ENCODE measurements around the gene PRKAR2A.
"Not testable (repeated sequence)": the region's sequence is repeated elsewhere in the genome, so short reads cannot be mapped to it uniquely, and the experiment has no call there.

The PRKAR2A gene

DNA sequence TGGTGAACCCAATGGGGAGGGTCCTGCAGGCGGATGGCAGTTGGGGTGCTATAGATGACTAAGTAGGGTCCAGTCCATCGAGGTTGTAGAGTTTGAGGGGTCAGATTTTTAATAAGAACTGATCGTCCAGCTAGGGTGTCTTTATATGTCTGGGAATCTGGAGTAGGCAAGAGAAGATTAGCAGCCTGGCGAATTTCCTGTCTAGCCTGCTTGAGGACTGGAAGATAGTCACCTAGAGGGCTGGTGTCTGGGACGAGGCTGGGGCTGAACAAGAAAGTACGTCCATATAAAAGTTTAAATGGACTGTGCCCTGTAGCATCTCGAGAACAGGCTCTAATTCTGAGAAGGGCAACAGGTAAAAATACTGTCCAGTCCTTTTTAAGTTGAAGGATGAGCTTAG lies 123.9 kb downstream of the PRKAR2A start:
- no peak for DNase-seq

GRCh38 chr3:48723293-48723692 lies 124.4 kb downstream of the PRKAR2A start:
- not testable (repeated sequence) for DNase-seq

DNA sequence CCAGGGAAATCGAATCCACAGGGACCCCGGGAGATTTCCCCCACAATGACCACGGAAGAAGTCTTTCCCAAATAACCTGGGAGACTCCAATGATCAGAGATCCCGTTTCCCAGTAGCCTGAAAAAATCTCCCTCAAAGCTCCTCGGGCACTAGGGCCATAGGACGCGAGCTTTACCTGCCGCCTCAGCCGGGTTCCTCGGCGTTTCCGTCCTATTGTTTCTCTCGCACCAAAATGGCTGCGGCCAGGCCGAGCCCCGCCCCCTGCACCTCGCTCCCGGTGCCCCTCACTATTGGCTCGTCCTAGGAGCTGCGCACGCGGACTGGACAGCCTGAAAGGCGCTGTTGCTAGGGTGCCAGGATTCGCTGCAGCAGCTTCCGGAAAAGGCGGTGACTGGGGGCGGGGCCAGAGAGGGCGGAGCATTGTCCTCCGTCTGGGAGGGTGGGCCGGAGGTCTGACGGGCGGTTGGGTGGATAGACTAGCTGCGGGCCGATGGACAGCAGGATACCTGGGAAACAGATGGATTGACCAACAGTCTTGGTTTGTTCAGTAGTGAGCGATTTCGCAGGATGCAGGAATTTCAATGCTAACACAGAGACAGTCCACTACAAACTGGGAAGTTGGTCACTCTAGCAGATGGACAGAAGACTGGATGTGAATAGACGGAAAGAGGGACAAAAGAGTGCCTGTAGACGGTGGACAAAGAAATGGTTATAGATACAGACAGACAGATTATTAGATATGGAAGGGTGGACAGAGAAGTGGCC lies 130.5 kb downstream of the PRKAR2A start, which contains the start of gene IP6K2:
Gene IP6K2, minus strand, starts transcription at position 240 of the 765 bp plus-strand sequence. CDS start 21,930 bp downstream, outside the sequence.
- peak; percentile 99 for DNase-seq

- DNase-seq, result peak; percentile 43
Observed at GRCh38 chr3:48716508-48716981, 131.1 kb downstream of the PRKAR2A start.

DNA sequence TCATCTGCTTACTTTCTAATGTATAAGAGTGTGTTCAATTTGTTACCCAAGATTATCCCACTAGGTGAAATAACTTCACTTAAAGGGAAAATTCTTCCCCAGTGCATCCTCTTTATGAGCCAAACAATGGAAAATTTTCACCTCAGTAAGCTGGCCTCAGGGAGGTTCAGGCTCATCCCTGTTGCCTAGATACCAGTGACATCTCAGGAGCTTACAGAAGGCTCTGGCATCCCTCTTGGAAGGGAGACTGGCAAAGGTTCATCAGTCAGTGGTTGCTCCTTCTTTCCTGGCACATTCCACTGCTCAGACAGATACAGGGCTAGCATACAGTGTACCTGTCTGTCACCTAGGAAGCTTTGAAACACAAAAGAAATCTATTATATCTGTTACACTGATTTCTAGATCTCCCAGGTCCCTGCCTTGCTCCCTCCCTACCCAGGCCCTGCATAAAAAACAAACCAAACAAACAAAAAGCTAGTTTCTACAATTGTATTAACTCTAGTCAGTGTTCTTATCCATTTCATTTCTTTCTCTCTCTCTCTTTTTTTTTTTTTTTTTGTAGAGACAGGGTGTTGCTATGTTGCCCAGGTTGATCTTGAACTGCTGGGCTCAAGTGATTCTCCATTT lies 132.4 kb downstream of the PRKAR2A start:
- DNase-seq, result no peak

- DNase-seq, result no peak
Observed at GRCh38 chr3:48711727-48712126, 135.9 kb downstream of the PRKAR2A start.

DNA sequence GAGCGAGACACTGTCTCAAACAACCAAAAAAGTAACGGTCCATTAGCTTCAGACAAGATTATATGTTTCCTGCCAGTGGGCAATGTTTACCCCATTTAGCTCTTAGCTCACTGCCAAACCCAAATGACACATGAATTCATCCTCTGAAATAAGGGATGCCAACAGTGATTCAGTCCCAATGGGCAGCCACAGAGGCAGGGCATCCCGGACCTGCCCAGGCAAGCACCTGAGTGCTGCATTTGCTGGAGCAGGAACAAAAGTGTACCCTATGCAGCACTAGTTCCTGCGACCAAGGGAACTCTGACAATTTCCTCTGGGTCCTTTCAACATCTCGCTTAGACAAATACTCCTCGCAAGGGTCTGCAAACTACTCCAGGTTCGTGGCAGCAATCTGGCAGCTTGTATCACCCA lies 138.6 kb downstream of the PRKAR2A start:
- no peak for DNase-seq

DNA sequence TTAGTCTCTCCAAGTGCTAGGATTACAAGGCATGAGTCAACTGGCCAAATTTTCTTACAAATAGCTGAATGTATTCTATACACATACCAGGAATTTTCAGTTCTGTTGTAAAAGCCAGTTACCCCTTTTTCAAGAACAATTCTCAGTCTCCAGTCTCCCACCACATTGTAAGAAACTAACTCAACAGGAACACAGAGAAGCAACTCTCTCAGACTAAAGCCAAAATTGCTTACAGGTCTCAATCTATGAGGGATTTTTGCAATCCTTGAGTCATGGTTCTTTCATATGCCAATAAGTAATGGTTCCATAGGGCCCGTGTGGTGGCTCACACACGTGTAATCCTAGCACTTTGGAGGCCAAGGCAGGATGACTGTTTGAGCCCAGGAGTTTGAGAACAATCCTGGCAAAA lies 139.2 kb downstream of the PRKAR2A start:
- DNase-seq, result no peak

- no peak for DNase-seq
Observed at GRCh38 chr3:48707157-48707556, 140.5 kb downstream of the PRKAR2A start.

- DNase-seq, result no peak
Observed at GRCh38 chr3:48702320-48702920, 145.3 kb downstream of the PRKAR2A start.

- no peak for DNase-seq
Observed at GRCh38 chr3:48700731-48701405, 146.8 kb downstream of the PRKAR2A start.

GRCh38 chr3:48698891-48699290 lies 148.8 kb downstream of the PRKAR2A start:
- DNase-seq, result no peak

- DNase-seq, result no peak
Observed at GRCh38 chr3:48697952-48698351, 149.7 kb downstream of the PRKAR2A start.

DNA sequence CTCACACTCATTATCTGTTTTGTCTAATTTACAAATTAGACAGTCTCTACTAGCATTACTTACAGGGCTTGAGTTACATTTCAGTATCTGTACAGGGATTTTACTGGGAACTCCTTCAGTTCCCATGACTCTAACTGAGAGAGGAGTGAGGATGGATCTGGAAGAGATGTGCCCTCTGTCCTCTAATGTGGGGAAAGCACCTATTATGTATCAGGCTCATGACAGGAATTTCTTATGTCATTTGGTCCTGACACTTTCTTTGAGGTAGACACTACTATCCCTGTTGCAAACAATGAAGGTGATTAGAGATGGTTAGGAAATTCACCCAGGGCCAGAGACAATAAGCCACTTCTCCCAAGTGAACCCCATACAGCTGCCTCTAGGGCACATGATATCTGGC lies 151.1 kb downstream of the PRKAR2A start:
- no peak for DNase-seq
